Activated CD4-positive, alpha-beta memory T cell treated with anti-CD3 and anti-CD28 coated beads, Interleukin-2, amount 10 ng/mL, durations not matched to agents 7 days and 5 days (primary cell): ENCODE results near the gene PTPN4. TPM values are rescaled to one million over a fixed set of nuclear protein-coding genes. Genes with fewer than 3 reads are reported as not detected.
"Not testable (repeated sequence)": the region's sequence is repeated elsewhere in the genome, so short reads cannot be mapped to it uniquely, and the experiment has no call there.

Experiments
- CTCF ChIA-PET: fragments of 350-600 bp; sonication (Branson Sonifier 250); formaldehyde crosslinking; loops from one replicate; lab custom pipeline; 2021; ENCODE audit warnings: antibody characterized with exemption, inconsistent platforms; lab: Charles Lee
- POLR2A ChIA-PET: fragments of 350-600 bp; sonication (Branson Sonifier 250); formaldehyde crosslinking; loops from one replicate; lab custom pipeline; 2021; ENCODE audit warnings: antibody characterized with exemption; lab: Charles Lee
- DNase-seq: peaks from one replicate; pipeline ENCODE4 v3.0.0-alpha.2; 2020
- H3K27ac Mint-ChIP-seq: one replicate; pipeline ENCODE4 v1.8.0; 2021; ENCODE audit warnings: mild to moderate bottlenecking, mixed read lengths
- H3K27me3 Mint-ChIP-seq: one replicate; pipeline ENCODE4 v1.8.0; 2021; ENCODE audit warnings: mixed read lengths
- H3K36me3 Mint-ChIP-seq: one replicate; pipeline ENCODE4 v1.8.0; 2021; ENCODE audit warnings: low read depth, mixed read lengths
- H3K4me1 Mint-ChIP-seq: one replicate; pipeline ENCODE4 v1.8.0; 2021; ENCODE audit warnings: mixed read lengths
- H3K4me3 Mint-ChIP-seq: one replicate; pipeline ENCODE4 v1.8.0; 2021; ENCODE audit warnings: mild to moderate bottlenecking, mixed read lengths
- H3K9me3 Mint-ChIP-seq: one replicate; pipeline ENCODE4 v1.8.0; 2021; ENCODE audit warnings: mixed read lengths
- total RNA-seq, 2 experiments: library from RNA; stranded (reverse); gene quantifications; one replicate each; pipeline ENCODE4 v1.2.3, GENCODE V29; 2021

PTPN4 gene
- total RNA-seq, 2 experiments from 2014 or later, result 78.7 to 84.5 TPM

GRCh38 chr2:120012771-120013596 is 253.3 kb downstream of the PTPN4 start, which contains the start of gene EPB41L5:
TSS of gene EPB41L5 (plus strand) at chr2:120013077. CDS start at chr2:120019085, 6,008 bp downstream.
- H3K27me3 Mint-ChIP-seq, result peaks cover 13% of the 10 kb centered on the region
- no peaks in the 10 kb centered on the region for H3K36me3 Mint-ChIP-seq
- H3K9me3 Mint-ChIP-seq, result no peaks in the 10 kb centered on the region
- H3K4me3 Mint-ChIP-seq, result peak within 1 kb of the TSS; percentile 67
- ChIA-PET POLR2A (interaction anchor here (0.7 to 2.1 kb wide), 6 partner anchors 26 to 252 kb away, joined by 3 to 6 read pairs (median 4); no protein-coding TSS in a partner anchor), CTCF (interaction anchor here (0.8 to 1.2 kb wide), 4 partner anchors 9 to 300 kb away, joined by 3 read pairs; partner anchors contain the start of gene PTPN4)
- DNase-seq, result peak; percentile 86
- H3K4me1 Mint-ChIP-seq, result peaks cover 15% of the 10 kb centered on the region
- no peak within 1 kb of the TSS for H3K27ac Mint-ChIP-seq

DNA sequence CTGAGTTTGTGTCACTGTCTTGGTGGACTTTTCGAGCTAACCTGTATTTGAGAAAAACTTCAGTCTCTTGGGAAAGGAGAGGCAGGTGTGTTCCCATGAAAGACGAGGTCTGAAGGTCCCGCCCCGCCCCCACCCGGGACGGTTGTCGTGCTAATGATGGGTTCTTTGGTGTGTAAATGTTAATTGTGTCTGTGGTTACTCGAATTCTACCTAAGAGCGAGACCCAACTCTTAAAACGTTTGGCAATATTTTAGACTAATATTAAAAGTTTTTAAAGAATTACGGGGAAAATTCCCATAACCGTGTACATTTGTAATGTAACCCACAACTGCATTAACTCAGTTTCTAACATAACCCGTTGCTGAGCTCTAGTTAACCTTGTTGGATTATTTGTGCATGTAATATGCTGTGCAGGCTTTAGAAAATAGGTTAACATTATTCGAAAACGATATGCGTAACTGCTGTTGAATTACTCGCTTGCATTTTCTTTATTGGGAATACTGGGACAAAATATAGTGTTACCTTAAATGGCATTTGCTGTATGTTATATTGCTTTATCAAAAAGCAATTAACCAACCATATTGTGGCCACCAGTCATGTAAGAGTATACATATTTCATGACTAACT is 254.0 kb downstream of the PTPN4 start:
- POLR2A ChIA-PET, result interaction anchor here (1.0 to 2.1 kb wide), 3 partner anchors 27 to 253 kb away, joined by 3 to 6 read pairs (median 4); no protein-coding TSS in a partner anchor

DNA sequence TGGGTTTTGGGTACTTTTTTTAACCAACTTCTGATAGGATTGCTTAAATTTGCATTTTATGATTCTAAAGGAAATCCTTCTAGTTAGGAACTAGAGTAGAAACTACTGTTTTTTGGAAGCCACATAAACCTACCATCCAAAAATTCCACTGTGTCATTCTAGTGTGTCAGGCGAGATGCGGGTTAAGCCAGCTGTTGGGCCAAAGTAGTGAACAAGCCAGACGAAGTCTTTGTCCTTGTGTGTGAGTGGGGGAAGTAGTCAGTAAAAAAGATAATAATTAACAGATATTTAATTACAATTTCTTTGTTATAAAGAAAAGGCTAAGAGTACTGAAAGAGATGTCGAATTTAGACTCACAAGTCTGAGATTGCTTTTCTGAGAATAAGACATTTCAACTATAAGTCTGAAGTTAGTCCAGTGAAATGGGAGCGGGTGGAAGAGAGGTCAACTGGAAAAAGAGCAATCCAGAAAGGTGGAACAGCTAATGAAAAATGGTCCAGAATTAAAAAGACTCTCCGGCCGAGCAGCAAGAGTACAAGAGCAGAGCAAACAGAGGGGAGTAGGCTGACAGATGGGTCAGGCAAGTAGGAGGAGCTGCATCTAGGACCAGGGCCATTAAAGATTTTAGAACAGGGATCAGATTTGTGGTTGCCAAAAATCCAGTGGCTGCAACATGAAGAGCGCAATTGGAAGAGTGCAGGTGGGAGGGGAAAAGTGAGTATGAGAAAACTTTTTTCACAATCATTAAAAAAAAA is 254.7 kb downstream of the PTPN4 start:
- peaks cover 13% of the 10 kb centered on the region for H3K27me3 Mint-ChIP-seq
- H3K9me3 Mint-ChIP-seq, result no peaks in the 10 kb centered on the region
- peak overlapping the region; percentile 67 for H3K4me3 Mint-ChIP-seq
- peaks cover 15% of the 10 kb centered on the region for H3K4me1 Mint-ChIP-seq
- H3K36me3 Mint-ChIP-seq, result no peaks in the 10 kb centered on the region
- H3K27ac Mint-ChIP-seq, result no peak overlapping the region
- ChIA-PET POLR2A (interaction anchor here (2.1 kb wide), 1 partner anchor 85 kb away, joined by 6 read pairs; no protein-coding TSS in a partner anchor), CTCF (interaction anchor here (1.0 kb wide), 2 partner anchors 160 to 162 kb away, joined by 3 read pairs; no protein-coding TSS in a partner anchor)
- DNase-seq, result no peak

More for the DNA sequence above, 254.0 kb downstream of the PTPN4 start:
- no peaks in the 10 kb centered on the region for H3K9me3 Mint-ChIP-seq
- peak overlapping the region; percentile 67 for H3K4me3 Mint-ChIP-seq
- DNase-seq, result no peak
- CTCF ChIA-PET, result interaction anchor here (0.8 to 1.2 kb wide), 3 partner anchors 8 to 299 kb away, joined by 3 read pairs; no protein-coding TSS in a partner anchor
- no peak overlapping the region for H3K27ac Mint-ChIP-seq
- peaks cover 13% of the 10 kb centered on the region for H3K27me3 Mint-ChIP-seq
- peaks cover 15% of the 10 kb centered on the region for H3K4me1 Mint-ChIP-seq
- no peaks in the 10 kb centered on the region for H3K36me3 Mint-ChIP-seq

GRCh38 chr2:120016800-120017199 is 257.1 kb downstream of the PTPN4 start:
- Mint-ChIP-seq H3K9me3 (no peaks in the 10 kb centered on the region), H3K4me3 (no peak overlapping the region), H3K36me3 (no peaks in the 10 kb centered on the region), H3K27me3 (peaks cover 13% of the 10 kb centered on the region), H3K4me1 (peaks cover 13% of the 10 kb centered on the region), H3K27ac (no peak overlapping the region)
- no peak for DNase-seq
- ChIA-PET CTCF (no interaction called here), POLR2A (no interaction called here)

GRCh38 chr2:120017201-120017600 is 257.5 kb downstream of the PTPN4 start:
- Mint-ChIP-seq H3K27ac (no peak overlapping the region), H3K4me3 (no peak overlapping the region), H3K36me3 (no peaks in the 10 kb centered on the region), H3K27me3 (peaks cover 13% of the 10 kb centered on the region), H3K9me3 (no peaks in the 10 kb centered on the region), H3K4me1 (peaks cover 11% of the 10 kb centered on the region)
- ChIA-PET CTCF (no interaction called here), POLR2A (no interaction called here)
- DNase-seq, result no peak

GRCh38 chr2:120018549-120018948 is 258.8 kb downstream of the PTPN4 start:
- CTCF ChIA-PET, result no interaction called here

GRCh38 chr2:120020554-120020953 is 260.8 kb downstream of the PTPN4 start:
- POLR2A ChIA-PET, result no interaction called here

More at GRCh38 chr2:120018549-120018948, 258.8 kb downstream of the PTPN4 start:
- Mint-ChIP-seq H3K27me3 (peaks cover 15% of the 10 kb centered on the region), H3K4me3 (no peak overlapping the region), H3K9me3 (no peaks in the 10 kb centered on the region), H3K27ac (no peak overlapping the region), H3K36me3 (peaks cover 2% of the 10 kb centered on the region), H3K4me1 (peaks cover 5% of the 10 kb centered on the region)
- POLR2A ChIA-PET, result no interaction called here
- DNase-seq, result no peak

GRCh38 chr2:120022505-120022904 is 262.8 kb downstream of the PTPN4 start:
- H3K27ac Mint-ChIP-seq, POLR2A ChIA-PET, H3K9me3 Mint-ChIP-seq, H3K4me1 Mint-ChIP-seq, H3K27me3 Mint-ChIP-seq, H3K4me3 Mint-ChIP-seq, DNase-seq, H3K36me3 Mint-ChIP-seq: not testable (repeated sequence)
- CTCF ChIA-PET, result interaction anchor here (0.7 kb wide), 1 partner anchor 9 kb away, joined by 3 read pairs; no protein-coding TSS in a partner anchor

More at GRCh38 chr2:120020554-120020953, 260.8 kb downstream of the PTPN4 start:
- CTCF ChIA-PET, result interaction anchor here (0.7 kb wide), 1 partner anchor 317 kb away, joined by 3 read pairs; no protein-coding TSS in a partner anchor
- H3K4me1 Mint-ChIP-seq, result no peaks in the 10 kb centered on the region
- no peak overlapping the region for H3K27ac Mint-ChIP-seq
- peaks cover 5% of the 10 kb centered on the region for H3K27me3 Mint-ChIP-seq
- no peak for DNase-seq
- H3K9me3 Mint-ChIP-seq, result peaks cover 8% of the 10 kb centered on the region
- peaks cover 5% of the 10 kb centered on the region for H3K36me3 Mint-ChIP-seq
- H3K4me3 Mint-ChIP-seq, result no peak overlapping the region

DNA sequence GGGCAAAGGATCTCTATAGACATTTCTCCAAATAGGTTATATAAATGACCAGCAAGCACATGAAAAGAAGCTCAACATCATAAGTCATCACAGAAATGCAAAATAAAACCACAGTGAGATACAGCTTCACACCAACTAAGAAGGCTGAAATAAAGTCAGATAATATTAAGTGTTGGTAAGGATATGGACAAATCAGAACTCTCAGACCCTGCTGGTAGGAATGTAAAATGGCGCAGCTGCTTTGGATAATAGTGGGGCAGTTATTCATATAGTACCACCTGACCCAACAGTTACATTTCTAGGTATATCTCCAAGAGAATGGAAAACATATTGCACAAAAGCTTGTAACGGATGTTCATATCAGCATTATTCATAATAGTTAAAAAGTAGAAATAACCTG is 267.2 kb downstream of the PTPN4 start:
- peaks cover 8% of the 10 kb centered on the region for H3K9me3 Mint-ChIP-seq
- POLR2A ChIA-PET, result no interaction called here
- peaks cover 5% of the 10 kb centered on the region for H3K36me3 Mint-ChIP-seq
- no peak overlapping the region for H3K27ac Mint-ChIP-seq
- DNase-seq, result no peak
- CTCF ChIA-PET, result no interaction called here
- H3K27me3 Mint-ChIP-seq, result peaks cover 3% of the 10 kb centered on the region
- no peak overlapping the region for H3K4me3 Mint-ChIP-seq
- no peaks in the 10 kb centered on the region for H3K4me1 Mint-ChIP-seq

GRCh38 chr2:120028795-120029194 is 269.1 kb downstream of the PTPN4 start:
- Mint-ChIP-seq H3K27me3 (peaks cover 1% of the 10 kb centered on the region), H3K4me1 (no peaks in the 10 kb centered on the region), H3K27ac (no peak overlapping the region), H3K4me3 (no peak overlapping the region), H3K36me3 (peaks cover 3% of the 10 kb centered on the region), H3K9me3 (peaks cover 8% of the 10 kb centered on the region)
- DNase-seq, result no peak
- ChIA-PET POLR2A (no interaction called here), CTCF (no interaction called here)

DNA sequence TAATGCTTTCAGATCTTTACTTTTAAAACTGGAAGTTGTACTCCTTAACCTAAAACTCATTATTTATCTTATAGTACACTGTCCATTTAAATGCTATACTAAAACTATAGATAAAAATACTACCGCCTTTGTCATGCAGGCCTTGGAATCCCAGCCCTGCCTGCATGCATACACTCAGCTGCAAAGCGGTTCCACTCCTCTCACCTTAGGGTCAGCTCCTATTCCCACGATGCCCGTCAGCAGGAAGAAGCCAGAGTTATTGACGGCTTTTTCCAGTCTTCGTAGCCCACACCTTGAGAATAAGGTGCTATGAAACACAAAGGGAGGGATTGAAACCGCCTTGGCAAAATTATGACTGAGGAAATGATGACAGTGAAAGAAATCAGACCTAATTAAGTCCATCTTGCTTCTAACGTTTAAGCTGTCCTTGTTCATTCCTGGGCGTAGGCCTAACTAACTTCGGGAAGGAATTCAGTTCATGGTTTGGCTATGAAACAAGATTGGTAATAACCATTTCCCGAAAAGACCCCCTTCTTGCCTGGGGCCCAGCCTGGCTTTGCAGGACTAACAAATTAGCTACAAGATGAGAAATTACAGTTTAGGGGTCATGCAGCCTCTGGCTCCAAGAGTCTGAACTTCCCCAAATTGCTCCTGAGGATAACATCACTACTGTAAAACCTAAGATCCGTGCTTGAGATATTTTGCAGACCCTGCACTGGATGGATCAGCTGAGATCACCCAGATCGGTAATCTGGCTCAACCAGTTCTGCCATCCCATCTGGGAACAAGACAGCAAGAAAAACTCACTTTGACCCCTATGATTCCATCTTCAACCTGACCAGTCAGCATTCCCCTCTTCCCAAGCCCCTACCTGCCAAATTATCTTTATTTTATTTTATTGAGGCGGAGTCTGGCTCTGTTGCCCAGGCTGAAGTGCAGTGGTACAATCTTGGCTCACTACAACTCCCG is 270.2 kb downstream of the PTPN4 start:
- DNase-seq, result no peak
- H3K9me3 Mint-ChIP-seq, result peaks cover 4% of the 10 kb centered on the region
- H3K4me1 Mint-ChIP-seq, result no peaks in the 10 kb centered on the region
- no peaks in the 10 kb centered on the region for H3K36me3 Mint-ChIP-seq
- H3K4me3 Mint-ChIP-seq, result no peak overlapping the region
- CTCF ChIA-PET, result no interaction called here
- H3K27ac Mint-ChIP-seq, result no peak overlapping the region
- POLR2A ChIA-PET, result no interaction called here
- H3K27me3 Mint-ChIP-seq, result peaks cover 1% of the 10 kb centered on the region
